Right atrium auricular region (tissue), 2 donors: ENCODE results near the gene PRKCB. TPM values are rescaled to one million over a fixed set of nuclear protein-coding genes. Genes with fewer than 3 reads are reported as not detected.

Experiments
- DNase-seq: peaks from one replicate; pipeline ENCODE4 v3.0.0-alpha.2; 2019; ENCODE audit warnings: low spot score
- H3K27ac ChIP-seq, 2 donors: fragments of 200-600 bp; sonication (generic); 1 replicate in 1 of 2; 2 replicates in 1 of 2; pipeline ENCODE4 v1.5.1; 2016 to 2019
- H3K27me3 ChIP-seq, 2 donors: fragments of 200-600 bp; sonication (generic); one replicate each; pipeline versions ENCODE4 v1.5.1 to v1.6.0; 2017 to 2019
- H3K36me3 ChIP-seq: fragments of 200-600 bp; sonication (generic); one replicate; pipeline ENCODE4 v1.5.1; 2016
- H3K4me1 ChIP-seq, 2 donors: fragments of 200-600 bp; sonication (generic); one replicate each; pipeline versions ENCODE4 v1.5.1 to v1.6.0; 2017 to 2019
- H3K4me3 ChIP-seq, 2 donors: fragments of 200-600 bp; sonication (generic); 1 replicate in 1 of 2; 2 replicates in 1 of 2; pipeline ENCODE4 v1.5.1; 2017 to 2019; ENCODE audit warnings: mild to moderate bottlenecking in 1 of 2, moderate library complexity in 1 of 2
- H3K9me3 ChIP-seq, 2 donors: fragments of 200-600 bp; sonication (generic); one replicate each; pipeline ENCODE4 v1.5.1; 2019
- CTCF ChIP-seq, 2 donors: fragments of 200-600 bp; sonication (generic); IDR thresholded peaks; one replicate each; pipeline ENCODE4 v1.5.1; 2019; ENCODE audit warnings: antibody characterized with exemption in 2 of 2
- total RNA-seq, 2 donors: library from RNA; depleted of rRNA; stranded (reverse); fragments of >200 nt; gene quantifications; one replicate each; pipeline ENCODE4 v1.1.0, GENCODE V29; 2016

PRKCB gene
- total RNA-seq, 2 donors from 2014 or later: 0.93 to 3.1 TPM

- Histone ChIP-seq H3K4me3 (no peak overlapping the region), H3K9me3 (no peaks in the 10 kb centered on the region), H3K4me1 (no peaks in the 10 kb centered on the region), H3K27ac (no peak overlapping the region), H3K27me3 (no peaks in the 10 kb centered on the region), H3K36me3 (no peaks in the 10 kb centered on the region)
- no peak for DNase-seq
- TF ChIP-seq CTCF (IDR thresholded peaks at IDR 0.05): no peak
Measured at GRCh38 chr16:23901178-23902033, 65.6 kb downstream of the PRKCB start.

GRCh38 chr16:23902034-23902747 is 66.4 kb downstream of the PRKCB start:
- no peak for TF ChIP-seq CTCF (IDR thresholded peaks at IDR 0.05)
- no peak for DNase-seq
- Histone ChIP-seq H3K27me3 (no peaks in the 10 kb centered on the region), H3K9me3 (no peaks in the 10 kb centered on the region), H3K27ac (no peak overlapping the region), H3K36me3 (no peaks in the 10 kb centered on the region), H3K4me3 (no peak overlapping the region), H3K4me1 (no peaks in the 10 kb centered on the region)

- H3K9me3 ChIP-seq: no peaks in the 10 kb centered on the region
- no peaks in the 10 kb centered on the region for H3K27me3 ChIP-seq
- H3K36me3 ChIP-seq: no peaks in the 10 kb centered on the region
- no peaks in the 10 kb centered on the region for H3K4me1 ChIP-seq
- no peak for DNase-seq
- no peak overlapping the region for H3K27ac ChIP-seq
- TF ChIP-seq CTCF (IDR thresholded peaks at IDR 0.05): no peak
- no peak overlapping the region for H3K4me3 ChIP-seq
Measured at GRCh38 chr16:23902748-23903414, 67.1 kb downstream of the PRKCB start.

GRCh38 chr16:23905027-23905426 is 69.2 kb downstream of the PRKCB start:
- Histone ChIP-seq H3K9me3 (no peaks in the 10 kb centered on the region), H3K4me1 (no peaks in the 10 kb centered on the region), H3K27ac (no peak overlapping the region), H3K27me3 (no peaks in the 10 kb centered on the region), H3K4me3 (no peak overlapping the region), H3K36me3 (no peaks in the 10 kb centered on the region)
- TF ChIP-seq CTCF (IDR thresholded peaks at IDR 0.05): no peak
- DNase-seq: no peak

- Histone ChIP-seq H3K36me3 (no peaks in the 10 kb centered on the region), H3K4me1 (no peaks in the 10 kb centered on the region), H3K27me3 (no peaks in the 10 kb centered on the region), H3K4me3 (no peak overlapping the region), H3K27ac (no peak overlapping the region), H3K9me3 (no peaks in the 10 kb centered on the region)
- TF ChIP-seq CTCF (IDR thresholded peaks at IDR 0.05): no peak
- no peak for DNase-seq
Measured at GRCh38 chr16:23907457-23907902, 71.7 kb downstream of the PRKCB start.
